ENCODE data around the gene CHERP. TPM values are rescaled to one million over a fixed set of nuclear protein-coding genes. Genes with fewer than 3 reads are reported as not detected.
"Not testable (repeated sequence)": the region's sequence is repeated elsewhere in the genome, so short reads cannot be mapped to it uniquely, and the experiment has no call there.

Gene CHERP
- total RNA-seq, 1 donor from 2014 or later: 19.7 TPM

GRCh38 chr19:16561382-16561781 lies 19.1 kb upstream of the CHERP start:
- ATAC-seq (ENCODE audit: poor library complexity): no peak
- intact Hi-C loops (cut with DNase I): no loop called here
- DNase-seq: no peak

- intact Hi-C loops (cut with DNase I): no loop called here
- ATAC-seq (ENCODE audit: poor library complexity) (no peak), DNase-seq (no peak)
Observed at GRCh38 chr19:16559780-16560276, 17.6 kb upstream of the CHERP start.

GRCh38 chr19:16554776-16555175 lies 12.5 kb upstream of the CHERP start:
- DNase-seq (no peak), ATAC-seq (ENCODE audit: poor library complexity) (no peak)
- intact Hi-C loops (cut with DNase I): no loop called here

- ATAC-seq (ENCODE audit: poor library complexity); intact Hi-C loops (cut with DNase I); DNase-seq: not testable (repeated sequence)
Observed at GRCh38 chr19:16551902-16552301, 9.7 kb upstream of the CHERP start.

- intact Hi-C loops (cut with DNase I): no loop called here
- ATAC-seq (ENCODE audit: poor library complexity) (no peak), DNase-seq (no peak)
Observed at GRCh38 chr19:16548956-16549355, 6.7 kb upstream of the CHERP start.

- DNase-seq (no peak), ATAC-seq (ENCODE audit: poor library complexity) (no peak)
- intact Hi-C loops (cut with DNase I): no loop called here
Observed at GRCh38 chr19:16544473-16545231, 2.4 kb upstream of the CHERP start.

GRCh38 chr19:16543734-16544133 lies 1.5 kb upstream of the CHERP start:
- ATAC-seq (ENCODE audit: poor library complexity); intact Hi-C loops (cut with DNase I); DNase-seq: not testable (repeated sequence)

GRCh38 chr19:16542910-16543472 lies 754 bp upstream of the CHERP start:
- intact Hi-C loops (cut with DNase I): no loop called here
- ATAC-seq (ENCODE audit: poor library complexity) (no peak), DNase-seq (no peak)

- intact Hi-C loops (cut with DNase I): no loop called here
- ATAC-seq (ENCODE audit: poor library complexity) (no peak), DNase-seq (no peak)
Observed at GRCh38 chr19:16541526-16542044, 652 bp downstream of the CHERP start.

GRCh38 chr19:16540948-16541347 lies 1.3 kb downstream of the CHERP start:
- DNase-seq (no peak), ATAC-seq (ENCODE audit: poor library complexity) (no peak)
- intact Hi-C loops (cut with DNase I): no loop called here

GRCh38 chr19:16537111-16537510 lies 5.1 kb downstream of the CHERP start:
- ATAC-seq (ENCODE audit: poor library complexity) (no peak), DNase-seq (no peak)
- intact Hi-C loops (cut with DNase I): no loop called here

GRCh38 chr19:16536130-16536529 lies 6.1 kb downstream of the CHERP start:
- intact Hi-C loops (cut with DNase I): no loop called here
- no peak for ATAC-seq (ENCODE audit: poor library complexity)
- DNase-seq: no peak

- intact Hi-C loops (cut with DNase I): no loop called here
- DNase-seq: no peak
- no peak for ATAC-seq (ENCODE audit: poor library complexity)
Observed at GRCh38 chr19:16535381-16535780, 6.9 kb downstream of the CHERP start.

GRCh38 chr19:16532440-16533234 lies 9.6 kb downstream of the CHERP start:
- intact Hi-C loops (cut with DNase I): no loop called here
- ATAC-seq (ENCODE audit: poor library complexity) (no peak), DNase-seq (no peak)

- intact Hi-C loops (cut with DNase I): no loop called here
- ATAC-seq (ENCODE audit: poor library complexity) (no peak), DNase-seq (no peak)
Observed at GRCh38 chr19:16531380-16531669, 10.9 kb downstream of the CHERP start.

- DNase-seq (no peak), ATAC-seq (ENCODE audit: poor library complexity) (no peak)
- intact Hi-C loops (cut with DNase I): no loop called here
Observed at GRCh38 chr19:16530540-16531379, 11.5 kb downstream of the CHERP start.

GRCh38 chr19:16529466-16530144 lies 12.6 kb downstream of the CHERP start:
- intact Hi-C loops (cut with DNase I): no loop called here
- DNase-seq (no peak), ATAC-seq (ENCODE audit: poor library complexity) (no peak)

GRCh38 chr19:16527971-16528521 lies 14.2 kb downstream of the CHERP start:
- ATAC-seq (ENCODE audit: poor library complexity) (no peak), DNase-seq (no peak)
- intact Hi-C loops (cut with DNase I): no loop called here

All from Right ventricle myocardium superior (tissue), 1 donor.